Psoas muscle (tissue), 8 donors: ENCODE measurements around the gene THEMIS. TPM values are rescaled to one million over a fixed set of nuclear protein-coding genes. Genes with fewer than 3 reads are reported as not detected.

ENCODE experiments used
- ATAC-seq, 4 donors: fragments of 200-7000 bp; cut with Tn5 transposase; one replicate each; pipeline ENCODE4 v1.9.1; 2020; ENCODE audit warnings: moderate library complexity in 3 of 4, mild to moderate bottlenecking in 2 of 4
- DNase-seq, 2 donors: peaks; one replicate each; pipeline ENCODE4 v3.0.0-alpha.2; 2020
- H3K27ac ChIP-seq: fragments of 200-600 bp; one replicate; pipeline ENCODE4 v1.8.0; 2022
- H3K27me3 ChIP-seq, 3 donors: fragments of 200-600 bp in 1 of 3; one replicate each; pipeline versions ENCODE4 v1.6.1 to v1.8.0; 2013 to 2022; ENCODE audit warnings: low read length in 2 of 3, mild to moderate bottlenecking in 2 of 3, moderate library complexity in 1 of 3; ENCODE audit not compliant: insufficient read depth in 3 of 3
- H3K36me3 ChIP-seq, 2 donors: fragments of 200-600 bp in 1 of 2; one replicate each; pipeline versions ENCODE4 v1.6.1 to v1.8.0; 2013 to 2022; ENCODE audit warnings: low read depth in 1 of 2, mild to moderate bottlenecking in 1 of 2, moderate library complexity in 1 of 2; ENCODE audit not compliant: insufficient read depth in 1 of 2
- H3K4me1 ChIP-seq: fragments of 200-600 bp; one replicate; pipeline ENCODE4 v1.8.0; 2022
- H3K4me3 ChIP-seq: fragments of 200-600 bp; one replicate; pipeline ENCODE4 v1.8.0; 2022; ENCODE audit warnings: mild to moderate bottlenecking
- H3K9me3 ChIP-seq: fragments of 200-600 bp; one replicate; pipeline ENCODE4 v1.8.0; 2022
- CTCF ChIP-seq: fragments of 200-600 bp; IDR thresholded peaks from one replicate; pipeline ENCODE4 v1.8.0; 2022; ENCODE audit warnings: antibody characterized with exemption
- WGBS, 3 donors: extraction: QIAGEN DNeasy Blood & Tissue Kit; methylation state at CpG; one replicate each; pipeline versions ENCODE4 v1.1.6 to v1.1.7; 2013; 5-methylcytosine and 5-hydroxymethylcytosine counted together
- intact Hi-C, 2 donors: fragments of 100-400 bp; cut with DNase I; formaldehyde crosslinking; loops; one replicate each; pipeline versions ENCODE4 v1.11.0 to v1.14.2; 2022
- polyA plus RNA-seq, 3 donors: library from polyadenylated mRNA; stranded (reverse); fragments of 200-250 nt; gene quantifications; one replicate each; pipeline ENCODE4 v1.2.3, GENCODE V29; 2013
- total RNA-seq, 4 donors: library from RNA; stranded (reverse); fragmentation: NEBNext Ultra II Directional in 2 of 4; extraction: Animal tissue kit (Norgen Biotek cat#: 25700) in 2 of 4; gene quantifications; one replicate each; pipeline versions ENCODE4 v1.2.1 to v1.2.4, GENCODE V29; 2021 to 2023
- donor health status: healthy with polysubstance abuse.
- donor health status: DM: no; HTN: no; CAD: no; lungs with moderate emphysema.
- donor health status: Bipolar disorder and iron deficiency.
- donor health status: healthy.
- donor health status: DM: yes; HTN: yes; CAD: no.
- donor health status: DM: no; HTN: no; CAD: no.
- donor health status: DM: no; HTN: no; CAD: no.
- donor health status: DM: yes; HTN: yes; CAD: no.

THEMIS gene
- total and polyA plus RNA-seq, 7 donors: 0.04 to 0.61 (median 0.17) TPM; not detected in 3

GRCh38 chr6:127821431-127821830 is 79.4 kb downstream of the THEMIS start:
- Histone ChIP-seq H3K27ac (no peak overlapping the region), H3K4me1 (no peaks in the 10 kb centered on the region), H3K4me3 (no peak overlapping the region), H3K36me3 (no peaks in the 10 kb centered on the region), H3K27me3 (no peaks in the 10 kb centered on the region), H3K9me3 (no peaks in the 10 kb centered on the region)
- DNase-seq (no peak), ATAC-seq (no peak)
- intact Hi-C loops: no loop called here
- TF ChIP-seq CTCF: no peak

- no peak overlapping the region for H3K27ac ChIP-seq
- no peaks in the 10 kb centered on the region for H3K36me3 ChIP-seq
- 3 to 8% (median 5%) methylated on average over 2 of the region's 2 CpGs for WGBS, 3 donors
- H3K4me1 ChIP-seq: no peaks in the 10 kb centered on the region
- no peak overlapping the region for H3K4me3 ChIP-seq
- DNase-seq (no peak), ATAC-seq (no peak)
- no peak for TF ChIP-seq CTCF
- intact Hi-C loops: no loop called here
- H3K9me3 ChIP-seq: no peaks in the 10 kb centered on the region
- H3K27me3 ChIP-seq: no peaks in the 10 kb centered on the region
Observed at GRCh38 chr6:127818149-127818548, 82.7 kb downstream of the THEMIS start.

GRCh38 chr6:127816643-127817042 is 84.2 kb downstream of the THEMIS start:
- 73 to 80% (median 79%) methylated on average over 4 of the region's 4 CpGs for WGBS, 3 donors
- ATAC-seq: no peak
- no peak overlapping the region for H3K4me3 ChIP-seq
- H3K27ac ChIP-seq: no peak overlapping the region
- H3K9me3 ChIP-seq: no peaks in the 10 kb centered on the region
- H3K4me1 ChIP-seq: no peaks in the 10 kb centered on the region
- intact Hi-C loops: no loop called here
- H3K27me3 ChIP-seq: no peaks in the 10 kb centered on the region
- DNase-seq: no peak
- no peaks in the 10 kb centered on the region for H3K36me3 ChIP-seq
- no peak for TF ChIP-seq CTCF

- TF ChIP-seq CTCF: no peak
- no peak for DNase-seq
- Histone ChIP-seq H3K27ac (no peak overlapping the region), H3K4me3 (no peak overlapping the region), H3K9me3 (no peaks in the 10 kb centered on the region), H3K4me1 (no peaks in the 10 kb centered on the region), H3K27me3 (peaks cover 0 to 2% (median 0%) of the 10 kb centered on the region in 3 donors), H3K36me3 (no peaks in the 10 kb centered on the region)
- no peak for ATAC-seq
- WGBS, 3 donors: 84 to 86% (median 85%) methylated on average over 5 of the region's 5 CpGs
- intact Hi-C loops: loop anchor here in 1 of 2 donors (1.0 kb wide), 1 partner anchor 14 kb away; no protein-coding TSS in a partner anchor
Observed at GRCh38 chr6:127813699-127814027, 87.2 kb downstream of the THEMIS start.

- no peak overlapping the region for H3K27ac ChIP-seq
- H3K9me3 ChIP-seq: no peaks in the 10 kb centered on the region
- DNase-seq (no peak), ATAC-seq (no peak)
- no peaks in the 10 kb centered on the region for H3K4me1 ChIP-seq
- WGBS, 3 donors: 83 to 89% (median 87%) methylated on average over 16 of the region's 16 CpGs
- TF ChIP-seq CTCF: no peak
- intact Hi-C loops: no loop called here
- H3K4me3 ChIP-seq: no peak overlapping the region
- H3K27me3 ChIP-seq: peaks cover 0 to 3% (median 0%) of the 10 kb centered on the region in 3 donors
- no peaks in the 10 kb centered on the region for H3K36me3 ChIP-seq
Observed at GRCh38 chr6:127812985-127813698, 87.7 kb downstream of the THEMIS start.
